WTC11 (cell line): ENCODE results near the gene OR51L1. TPM values are rescaled to one million over a fixed set of nuclear protein-coding genes. Genes with fewer than 3 reads are reported as not detected.
"Not testable (repeated sequence)": the region's sequence is repeated elsewhere in the genome, so short reads cannot be mapped to it uniquely, and the experiment has no call there.

ENCODE experiments used
- ATAC-seq: fragments of 200-7000 bp; cut with Tn5 transposase; 2 replicates; pipeline ENCODE4 v1.10.0; 2021; ENCODE audit warnings: mild to moderate bottlenecking, moderate library complexity
- Bru-seq: library from RNA; stranded (reverse); fragments of 400-500 nt; gene quantifications from one replicate; lab custom pipeline; 2021; lab: Mats Ljungman, UMichigan
- CTCF ChIA-PET: fragments of 300-600 bp; sonication (Branson Sonifier 250); formaldehyde crosslinking; loops from one replicate; lab custom pipeline; 2021; ENCODE audit warnings: antibody characterized with exemption; lab: Charles Lee
- POLR2A ChIA-PET: fragments of 350-600 bp; sonication (Branson Sonifier 250); formaldehyde crosslinking; loops from one replicate; lab custom pipeline; 2021; ENCODE audit warnings: antibody characterized with exemption; lab: Charles Lee
- DNase-seq: peaks from one replicate; pipeline ENCODE4 v3.0.0; 2021; ENCODE audit warnings: low spot score
- H3K27ac Mint-ChIP-seq: 2 replicates; pipeline ENCODE4 v1.8.0; 2021; ENCODE audit warnings: mixed read lengths
- H3K27me3 Mint-ChIP-seq: 2 replicates; pipeline ENCODE4 v1.8.0; 2021; ENCODE audit warnings: low read depth, mild to moderate bottlenecking, moderate library complexity, mixed read lengths
- H3K36me3 Mint-ChIP-seq: 2 replicates; pipeline ENCODE4 v1.8.0; 2021; ENCODE audit warnings: mixed read lengths
- H3K4me1 Mint-ChIP-seq: 2 replicates; pipeline ENCODE4 v1.8.0; 2022; ENCODE audit warnings: mixed read lengths
- H3K4me3 Mint-ChIP-seq: 2 replicates; pipeline ENCODE4 v1.8.0; 2021; ENCODE audit warnings: mild to moderate bottlenecking, moderate library complexity, mixed read lengths
- H3K9me3 Mint-ChIP-seq: 2 replicates; pipeline ENCODE4 v1.8.0; 2021; ENCODE audit warnings: mixed read lengths
- ATF1 ChIP-seq: sonication (generic); formaldehyde crosslinking; IDR thresholded peaks from 2 replicates; pipeline ENCODE4 v1.8.1; 2023; ENCODE audit warnings: mild to moderate bottlenecking, moderate library complexity, missing genetic modification reagents
- CBFB ChIP-seq: sonication (generic); formaldehyde crosslinking; IDR thresholded peaks from 2 replicates; pipeline ENCODE4 v1.8.1; 2022; ENCODE audit warnings: mild to moderate bottlenecking, low read depth, missing genetic modification reagents
- CDX4 ChIP-seq: fragments of 250-450 bp; sonication (Bioruptor Pico); IDR thresholded peaks from 2 replicates; pipeline ENCODE4 v1.9.0; 2021; ENCODE audit warnings: moderate library complexity, mild to moderate bottlenecking, inconsistent platforms, borderline replicate concordance
- CREB1 ChIP-seq: sonication (generic); formaldehyde crosslinking; IDR thresholded peaks from 2 replicates; pipeline ENCODE4 v1.8.0; 2023; ENCODE audit warnings: mild to moderate bottlenecking, missing genetic modification reagents
- CTCF ChIP-seq: fragments of 200-600 bp; IDR thresholded peaks from 2 replicates; pipeline ENCODE4 v1.8.0; 2022; ENCODE audit warnings: antibody characterized with exemption
- E2F1 ChIP-seq: sonication (generic); formaldehyde crosslinking; IDR thresholded peaks from 2 replicates; pipeline ENCODE4 v1.8.0; 2022; ENCODE audit warnings: mild to moderate bottlenecking, missing genetic modification reagents
- ERG ChIP-seq: fragments of 250-450 bp; sonication (Bioruptor Pico); IDR thresholded peaks from 2 replicates; pipeline ENCODE4 v1.8.0; 2021; ENCODE audit warnings: mild to moderate bottlenecking
- KAT7 ChIP-seq: sonication (generic); formaldehyde crosslinking; IDR thresholded peaks from 2 replicates; pipeline ENCODE4 v1.8.1; 2023; ENCODE audit warnings: missing genetic modification reagents, mild to moderate bottlenecking, borderline replicate concordance
- MLX ChIP-seq: sonication (generic); formaldehyde crosslinking; IDR thresholded peaks from 2 replicates; pipeline ENCODE4 v1.8.1; 2023; ENCODE audit warnings: mild to moderate bottlenecking, missing genetic modification reagents, moderate library complexity
- MYBL2 ChIP-seq: sonication (generic); formaldehyde crosslinking; IDR thresholded peaks from 2 replicates; pipeline ENCODE4 v1.8.1; 2023; ENCODE audit warnings: mild to moderate bottlenecking, moderate library complexity, missing genetic modification reagents
- NFE2L1 ChIP-seq: sonication (generic); formaldehyde crosslinking; IDR thresholded peaks from 2 replicates; pipeline ENCODE4 v1.8.1; 2023; ENCODE audit warnings: missing genetic modification reagents
- NFYB ChIP-seq: sonication (generic); formaldehyde crosslinking; conservative IDR thresholded peaks from 2 replicates; pipeline ENCODE4 v1.8.0; 2022; ENCODE audit warnings: low read depth, missing genetic modification reagents
- RELA ChIP-seq: sonication (generic); formaldehyde crosslinking; IDR thresholded peaks from 2 replicates; pipeline ENCODE4 v1.8.1; 2022; ENCODE audit warnings: missing genetic modification reagents, mild to moderate bottlenecking, borderline replicate concordance
- SOX15 ChIP-seq: fragments of 250-450 bp; sonication (Bioruptor Pico); IDR thresholded peaks from 2 replicates; pipeline ENCODE4 v1.9.0; 2021; ENCODE audit warnings: mild to moderate bottlenecking
- TEAD1 ChIP-seq: sonication (generic); formaldehyde crosslinking; IDR thresholded peaks from 2 replicates; pipeline ENCODE4 v1.8.0; 2022; ENCODE audit warnings: mild to moderate bottlenecking, missing genetic modification reagents
- USF2 ChIP-seq: sonication (generic); formaldehyde crosslinking; IDR thresholded peaks from 2 replicates; pipeline ENCODE4 v1.8.1; 2023; ENCODE audit warnings: mild to moderate bottlenecking, missing genetic modification reagents, moderate library complexity
- ZNF138 ChIP-seq: sonication (generic); formaldehyde crosslinking; conservative IDR thresholded peaks from 2 replicates; pipeline ENCODE4 v1.8.1; 2022; ENCODE audit warnings: mild to moderate bottlenecking, moderate library complexity, missing genetic modification reagents
- ZNF232 ChIP-seq: sonication (generic); formaldehyde crosslinking; IDR thresholded peaks from 2 replicates; pipeline ENCODE4 v1.8.0; 2022; ENCODE audit warnings: mild to moderate bottlenecking, missing genetic modification reagents
- ZNF263 ChIP-seq: sonication (generic); formaldehyde crosslinking; IDR thresholded peaks from 2 replicates; pipeline ENCODE4 v1.8.1; 2022; ENCODE audit warnings: low read depth, mild to moderate bottlenecking, moderate library complexity, missing genetic modification reagents
- ZNF317 ChIP-seq: sonication (generic); formaldehyde crosslinking; IDR thresholded peaks from 2 replicates; pipeline ENCODE4 v1.8.1; 2023; ENCODE audit warnings: low read depth, mild to moderate bottlenecking, moderate library complexity, missing genetic modification reagents, borderline replicate concordance
- ZNF423 ChIP-seq: fragments of 250-450 bp; sonication (Bioruptor Pico); IDR thresholded peaks from 2 replicates; pipeline ENCODE4 v2.1.2; 2022; ENCODE audit warnings: mild to moderate bottlenecking, moderate library complexity
- ZNF425 ChIP-seq: fragments of 250-450 bp; sonication (Bioruptor Pico); conservative IDR thresholded peaks from 2 replicates; pipeline ENCODE4 v1.9.0; 2021; ENCODE audit warnings: mild to moderate bottlenecking
- long read RNA-seq, 3 experiments: library from RNA in 1 of 3; library from capped mRNA in 1 of 3; library from polyadenylated mRNA in 1 of 3; unstranded in 2 of 3; stranded (forward) in 1 of 3; transcript quantifications; one replicate each; pipeline ENCODE4 v2.0.0, GENCODE V29; 2021
- total RNA-seq: library from RNA; stranded (reverse); gene quantifications from 3 replicates; pipeline ENCODE4 v1.2.3, GENCODE V29; 2021

Gene OR51L1
- not detected in 3 replicates for total RNA-seq
- Bru-seq, nascent RNA = not detected
- long read RNA-seq, experiment 1 = 0 reads
- long read RNA-seq, experiment 2 = 0 reads
- long read RNA-seq, experiment 3 = 0 reads

GRCh38 chr11:4994551-4994950 lies at the start of gene OR51L1:
Gene OR51L1, plus strand, starts transcription at chr11:4994851. Its CDS starts 4,132 bp downstream, at chr11:4998983.
- no peak for DNase-seq
- Mint-ChIP-seq H3K9me3 (no peaks in the 10 kb centered on the region), H3K27ac (no peak within 1 kb of the TSS), H3K27me3 (0 out of 2 replicates have a peak, but pooled peaks cover 3% of the 10 kb centered on the region), H3K4me1 (no peaks in the 10 kb centered on the region), H3K4me3 (no peak within 1 kb of the TSS), H3K36me3 (no peaks in the 10 kb centered on the region)
- ChIA-PET POLR2A (no interaction called here), CTCF (no interaction called here)
- TF ChIP-seq MLX = no peak
- no peak for TF ChIP-seq TEAD1
- no peak for TF ChIP-seq MYBL2 (CRISPR knock-in tag)
- TF ChIP-seq NFYB = no peak
- TF ChIP-seq RELA = no peak
- TF ChIP-seq ZNF423 (CRISPR knock-in tag) = no peak
- TF ChIP-seq ERG (CRISPR knock-in tag) = no peak
- TF ChIP-seq NFE2L1 (CRISPR knock-in tag) = no peak
- no peak for TF ChIP-seq CTCF
- TF ChIP-seq CREB1 (CRISPR knock-in tag) = no peak
- TF ChIP-seq ZNF232 (CRISPR knock-in tag) = no peak
- no peak for TF ChIP-seq ZNF263
- TF ChIP-seq ZNF425 = no peak
- TF ChIP-seq CDX4 (CRISPR knock-in tag) = no peak
- no peak for TF ChIP-seq ATF1 (CRISPR knock-in tag)
- no peak for ATAC-seq

- POLR2A ChIA-PET = no interaction called here
- ATAC-seq = no peak
- Mint-ChIP-seq H3K4me3 (no peak within 1 kb of the TSS), H3K4me1 (no peaks in the 10 kb centered on the region), H3K9me3 (no peaks in the 10 kb centered on the region), H3K27ac (no peak within 1 kb of the TSS), H3K36me3 (no peaks in the 10 kb centered on the region), H3K27me3 (peaks cover 4% of the 10 kb centered on the region; the same call in 1 of the 2 replicates)
- CTCF ChIA-PET = no interaction called here
- no peak for DNase-seq
- TF ChIP-seq KAT7 (CRISPR knock-in tag) (no peak), USF2 (CRISPR knock-in tag) (no peak), SOX15 (CRISPR knock-in tag) (no peak), ZNF138 (CRISPR knock-in tag) (no peak), CBFB (no peak), CREB1 (CRISPR knock-in tag) (no peak), E2F1 (no peak), ZNF317 (CRISPR knock-in tag) (no peak)
Measured at GRCh38 chr11:4947505-4947904, 47.1 kb upstream of the OR51L1 start, which contains the start of gene OR51A4. Gene OR51A4, minus strand, starts transcription at chr11:4947605. Its CDS starts 505 bp downstream, at chr11:4947100.

- H3K27me3 Mint-ChIP-seq, CTCF ChIA-PET, DNase-seq, H3K36me3 Mint-ChIP-seq, ATAC-seq, H3K4me3 Mint-ChIP-seq, H3K9me3 Mint-ChIP-seq, POLR2A ChIA-PET, H3K27ac Mint-ChIP-seq, H3K4me1 Mint-ChIP-seq: not testable (repeated sequence)
Measured at GRCh38 chr11:4955613-4956012, 39.0 kb upstream of the OR51L1 start, which contains the start of gene OR51A2. Gene OR51A2, minus strand, starts transcription at chr11:4955713. Its CDS starts 0 bp downstream, at chr11:4955713.
